ENCODE results near the gene DUSP14. TPM values are rescaled to one million over a fixed set of nuclear protein-coding genes. Genes with fewer than 3 reads are reported as not detected.
A peak's percentile ranks its signal among the peaks of the same experiment; 100 is the strongest.

Gene DUSP14
- total and polyA plus RNA-seq, 11 donors = 9.9 to 39.1 (median 16.5) TPM

GRCh38 chr17:37479025-37479424, 10.7 kb upstream of the DUSP14 start:
- no peaks in the 10 kb centered on the region for H3K27me3 ChIP-seq
- H3K36me3 ChIP-seq = peaks cover 0 to 60% (median 46%) of the 10 kb centered on the region in 9 donors
- peak overlapping the region in 2 of 12 donors; percentile 49 to 59 for H3K27ac ChIP-seq
- TF ChIP-seq CTCF (IDR thresholded peaks at IDR 0.05) (no peak), POLR2A (IDR thresholded peaks at IDR 0.05) (no peak)
- H3K4me1 ChIP-seq = peaks cover 0 to 42% (median 15%) of the 10 kb centered on the region in 12 donors
- intact Hi-C loops (cut with DNase I) = no loop called here
- 93 to 96% (median 95%) methylated on average over 1 of the region's 1 CpG for WGBS, 4 donors
- no peak for DNase-seq
- H3K4me3 ChIP-seq = no peak overlapping the region
- no peaks in the 10 kb centered on the region for H3K9me3 ChIP-seq
- ATAC-seq = no peak

DNA sequence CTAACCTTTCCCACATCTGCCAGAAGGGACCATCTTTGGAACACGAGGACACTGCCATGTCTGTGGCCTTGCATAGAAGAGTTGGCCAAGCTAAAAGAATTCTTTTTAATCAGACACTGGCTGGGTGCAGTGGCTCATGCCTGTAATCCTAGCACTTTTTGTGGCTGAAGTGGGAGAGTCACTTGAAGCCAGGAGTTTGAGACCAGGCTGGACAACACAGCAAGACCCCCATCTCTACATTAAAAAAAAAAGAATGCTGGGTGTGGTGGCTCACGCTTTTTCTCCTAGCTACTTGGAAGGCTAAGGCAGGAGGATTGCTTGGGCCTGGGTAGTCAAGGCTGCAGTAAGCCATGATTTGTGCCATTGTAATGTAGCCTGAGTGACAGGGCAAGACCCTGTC, 9.3 kb upstream of the DUSP14 start:
- Histone ChIP-seq H3K36me3 (peaks cover 0 to 46% (median 32%) of the 10 kb centered on the region in 9 donors), H3K9me3 (no peaks in the 10 kb centered on the region), H3K27ac (no peak overlapping the region), H3K4me3 (no peak overlapping the region), H3K4me1 (peaks cover 0 to 42% (median 15%) of the 10 kb centered on the region in 12 donors), H3K27me3 (no peaks in the 10 kb centered on the region)
- intact Hi-C loops (cut with DNase I) = loop anchor here in 1 of 10 donors (10.0 kb wide), 1 partner anchor 886 kb away; the partner anchor contains the start of gene DHRS11
- ATAC-seq (no peak), DNase-seq (no peak)
- TF ChIP-seq CTCF (IDR thresholded peaks at IDR 0.05) (no peak), POLR2A (IDR thresholded peaks at IDR 0.05) (no peak)
- WGBS, 4 donors = 78 to 95% (median 93%) methylated on average over 2 of the region's 2 CpGs

DNA sequence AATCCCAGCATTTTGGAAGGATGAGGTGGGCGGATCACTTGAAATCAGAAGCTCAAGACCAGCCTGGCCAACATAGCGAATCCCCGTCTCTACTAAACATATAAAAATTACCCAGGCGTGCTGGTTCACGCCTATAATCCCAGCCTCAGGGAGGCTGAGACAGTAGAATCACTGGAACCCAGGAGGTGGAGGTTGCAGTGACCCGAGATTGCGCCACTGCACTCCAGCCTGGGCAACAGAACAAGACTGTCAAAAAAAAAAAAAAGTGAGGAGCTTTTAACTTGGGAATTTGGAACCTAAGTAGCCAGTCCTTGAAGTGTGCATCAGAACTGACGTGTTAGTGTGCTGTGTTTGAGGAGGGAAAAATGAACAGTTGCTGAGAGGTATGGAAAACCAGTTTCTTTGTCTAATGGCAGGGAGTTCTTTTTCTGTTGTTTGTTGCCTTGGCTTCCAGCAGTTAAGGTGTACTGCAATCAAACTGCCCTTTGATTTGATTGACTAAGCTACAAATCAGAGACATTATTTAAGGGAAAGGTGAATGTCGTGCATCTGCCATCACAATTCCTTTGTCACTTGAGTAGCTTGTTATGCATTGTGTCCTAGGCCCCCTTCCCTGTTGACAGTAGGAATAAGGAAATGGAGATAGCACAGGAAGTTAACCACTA, 8.6 kb upstream of the DUSP14 start:
- H3K4me3 ChIP-seq = no peak overlapping the region
- H3K4me1 ChIP-seq = peaks cover 0 to 38% (median 14%) of the 10 kb centered on the region in 12 donors
- H3K27me3 ChIP-seq = no peaks in the 10 kb centered on the region
- H3K36me3 ChIP-seq = peaks cover 0 to 40% (median 25%) of the 10 kb centered on the region in 9 donors
- TF ChIP-seq CTCF (IDR thresholded peaks at IDR 0.05) (no peak), POLR2A (IDR thresholded peaks at IDR 0.05) (no peak)
- WGBS, 4 donors = 90 to 92% (median 92%) methylated on average over 9 of the region's 9 CpGs
- no peaks in the 10 kb centered on the region for H3K9me3 ChIP-seq
- ATAC-seq (no peak), DNase-seq (no peak)
- intact Hi-C loops (cut with DNase I) = loop anchor here in 1 of 10 donors (10.0 kb wide), 1 partner anchor 886 kb away; the partner anchor contains the start of gene DHRS11
- H3K27ac ChIP-seq = no peak overlapping the region

DNA sequence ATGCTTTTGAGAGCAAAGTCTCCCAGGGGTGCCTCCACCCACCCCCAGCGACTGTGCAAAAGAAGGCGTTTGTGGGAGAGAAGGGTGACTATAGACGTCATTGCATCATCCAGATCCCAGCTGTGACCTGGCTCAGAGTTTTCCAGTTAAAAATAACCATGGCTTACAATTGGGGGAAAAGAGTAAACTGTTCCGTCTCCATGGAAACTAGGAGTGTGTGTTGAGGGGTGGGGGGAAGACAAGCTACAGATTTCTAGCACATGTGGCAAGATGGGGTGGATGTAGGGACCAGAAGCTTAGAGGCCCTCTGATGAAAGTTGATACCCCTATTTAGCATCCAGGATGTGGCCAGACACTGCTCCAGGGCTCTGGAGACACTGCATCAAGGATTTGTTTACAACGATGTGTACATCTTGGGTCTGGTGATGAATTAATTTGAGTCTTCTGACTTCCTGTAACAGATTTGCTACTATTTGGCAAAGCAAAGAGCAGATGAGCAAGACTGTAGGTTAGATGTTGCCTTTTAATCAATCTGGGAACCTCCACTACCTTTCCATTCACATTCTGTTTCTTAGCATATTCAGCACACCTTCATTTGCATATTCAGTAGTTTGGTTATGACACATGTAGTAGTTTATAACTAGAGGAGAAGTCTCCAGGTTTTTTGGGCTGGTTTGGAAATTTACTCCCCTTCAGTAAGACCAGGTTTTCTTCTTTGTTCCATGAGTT, 6.2 kb upstream of the DUSP14 start:
- TF ChIP-seq CTCF (IDR thresholded peaks at IDR 0.05) = no peak
- no peak for TF ChIP-seq POLR2A (IDR thresholded peaks at IDR 0.05)
- Histone ChIP-seq H3K27ac (peak overlapping the region in 1 of 12 donors; percentile 25), H3K36me3 (peaks cover 0 to 18% (median 5%) of the 10 kb centered on the region in 9 donors), H3K9me3 (no peaks in the 10 kb centered on the region), H3K27me3 (no peaks in the 10 kb centered on the region), H3K4me3 (no peak overlapping the region), H3K4me1 (peaks cover 0 to 28% (median 7%) of the 10 kb centered on the region in 12 donors)
- 38 to 56% (median 53%) methylated on average over 5 of the region's 5 CpGs for WGBS, 4 donors
- intact Hi-C loops (cut with DNase I) = loop anchor here in 1 of 10 donors (10.0 kb wide), 1 partner anchor 889 kb away; the partner anchor contains the start of gene DHRS11
- ATAC-seq (peak in 3 of 4 donors; percentile 47 to 69 (median 61)), DNase-seq (peak in 4 of 5 donors; percentile 29 to 47 (median 37))
